HEK293T (cell line): ENCODE results near the gene MORF4L2.

Experiments
- BHLHE40 ChIP-seq: fragments of 450-650 bp; IDR thresholded peaks from 2 replicates; pipeline ENCODE4 v1.6.1; 2016; ENCODE audit warnings: mild to moderate bottlenecking, moderate library complexity, borderline replicate concordance
- CTBP1 ChIP-seq: fragments of 450-650 bp; IDR thresholded peaks from 2 replicates; pipeline ENCODE4 v1.6.1; 2016; ENCODE audit warnings: borderline replicate concordance
- ELF4 ChIP-seq: fragments of 450-650 bp; IDR thresholded peaks from 2 replicates; pipeline ENCODE4 v1.6.1; 2017; ENCODE audit warnings: antibody characterized with exemption
- FOXM1 ChIP-seq: fragments of 450-650 bp; IDR thresholded peaks from 2 replicates; pipeline ENCODE4 v1.6.1; 2017; ENCODE audit warnings: mild to moderate bottlenecking, borderline replicate concordance
- L3MBTL2 ChIP-seq: fragments of 450-650 bp; conservative IDR thresholded peaks from 2 replicates; pipeline ENCODE4 v1.6.1; 2016; ENCODE audit warnings: mild to moderate bottlenecking
- LEF1 ChIP-seq: fragments of 450-650 bp; IDR thresholded peaks from 2 replicates; pipeline ENCODE4 v1.6.1; 2017; ENCODE audit warnings: mild to moderate bottlenecking, borderline replicate concordance
- SP1 ChIP-seq: fragments of 450-650 bp; IDR thresholded peaks from 2 replicates; pipeline ENCODE4 v1.6.1; 2017
- SUZ12 ChIP-seq: fragments of 450-650 bp; IDR thresholded peaks from 2 replicates; pipeline ENCODE4 v1.6.1; 2016; ENCODE audit warnings: mild to moderate bottlenecking
- TARDBP ChIP-seq: fragments of 450-650 bp; IDR thresholded peaks from 2 replicates; pipeline ENCODE4 v1.6.1; 2016

DNA sequence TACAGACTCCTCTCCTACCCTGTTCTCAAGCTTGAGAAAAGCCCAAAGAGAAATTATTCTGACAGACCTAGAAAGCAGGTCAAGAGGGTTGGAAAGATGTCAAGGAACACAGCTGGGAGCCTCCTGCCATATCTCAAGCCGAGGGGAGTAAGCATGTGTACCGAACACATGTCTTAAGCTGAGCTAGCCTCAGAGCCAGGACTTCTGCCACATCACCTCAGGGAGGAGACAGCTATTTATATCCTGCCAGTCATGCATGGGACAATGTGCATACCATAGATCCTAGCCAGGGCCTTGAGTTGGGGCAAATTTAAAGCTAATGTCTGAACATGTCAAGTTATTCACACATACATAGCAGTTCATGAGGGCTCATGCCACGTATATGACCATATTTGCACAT is 36.0 kb upstream of the MORF4L2 start:
- no peak for TF ChIP-seq TARDBP
- TF ChIP-seq ELF4 = no peak
- no peak for TF ChIP-seq CTBP1
- no peak for TF ChIP-seq SUZ12
- no peak for TF ChIP-seq L3MBTL2
- TF ChIP-seq LEF1 = no peak
- TF ChIP-seq BHLHE40 = no peak
- no peak for TF ChIP-seq FOXM1
- TF ChIP-seq SP1 = no peak
